DND-41 (cell line): ENCODE results near the gene ADGRG7.

Experiments
- CTCF ChIP-seq: IDR thresholded peaks from 2 replicates; pipeline ENCODE4 v1.5.1; 2012; ENCODE audit warnings: borderline replicate concordance, low read length, moderate library complexity, mild to moderate bottlenecking; ENCODE audit not compliant: poor library complexity, severe bottlenecking; ENCODE audit errors: extremely low read depth
- EZH2 ChIP-seq: IDR thresholded peaks from 3 replicates; pipeline ENCODE4 v1.6.1; 2012; ENCODE audit warnings: borderline replicate concordance, low read depth, mild to moderate bottlenecking, moderate library complexity, low read length, inconsistent platforms; ENCODE audit not compliant: severe bottlenecking

GRCh38 chr3:100640633-100641032, 31.2 kb downstream of the ADGRG7 start:
- no peak for TF ChIP-seq CTCF
- no peak for TF ChIP-seq EZH2
